ENCODE results near the gene PIP5K1A.

Gene PIP5K1A

DNA sequence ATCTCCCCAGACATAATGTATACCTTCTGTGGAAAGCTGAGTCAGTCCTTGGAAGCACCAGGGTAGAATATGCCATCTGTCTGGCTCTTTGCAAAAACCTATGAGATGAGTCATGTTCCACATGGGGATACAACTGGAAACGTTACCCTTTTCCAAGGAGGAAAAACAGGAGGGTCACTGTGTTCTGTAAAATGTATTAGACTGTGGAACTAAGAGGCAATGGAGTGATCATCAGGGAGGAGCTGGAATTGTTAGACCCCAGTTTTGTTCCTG is 40.1 kb downstream of the PIP5K1A start:
- DNase-seq (ENCODE audit: extremely low read depth, low read depth): peak; percentile 73

DNA sequence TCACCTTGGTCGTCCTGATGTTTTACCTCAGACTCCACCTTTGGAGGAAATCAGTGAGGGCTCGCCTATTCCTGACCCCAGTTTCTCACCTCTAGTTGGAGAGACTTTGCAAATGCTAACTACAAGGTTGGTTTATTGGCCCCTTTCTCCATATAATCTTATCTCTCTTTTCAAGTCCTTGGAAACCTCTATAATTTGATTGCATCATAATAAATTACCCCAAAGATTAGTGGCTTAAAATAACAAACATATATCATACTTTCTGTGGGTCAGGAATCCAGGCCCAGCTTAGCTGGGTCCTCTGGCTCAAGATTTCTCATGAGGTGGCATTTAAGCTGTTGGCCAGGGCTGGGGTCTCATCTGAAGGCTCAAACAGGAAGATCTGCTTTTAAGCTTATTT is 44.1 kb downstream of the PIP5K1A start:
- DNase-seq (ENCODE audit: extremely low read depth, low read depth): no peak
- TF ChIP-seq, protein P1, sequence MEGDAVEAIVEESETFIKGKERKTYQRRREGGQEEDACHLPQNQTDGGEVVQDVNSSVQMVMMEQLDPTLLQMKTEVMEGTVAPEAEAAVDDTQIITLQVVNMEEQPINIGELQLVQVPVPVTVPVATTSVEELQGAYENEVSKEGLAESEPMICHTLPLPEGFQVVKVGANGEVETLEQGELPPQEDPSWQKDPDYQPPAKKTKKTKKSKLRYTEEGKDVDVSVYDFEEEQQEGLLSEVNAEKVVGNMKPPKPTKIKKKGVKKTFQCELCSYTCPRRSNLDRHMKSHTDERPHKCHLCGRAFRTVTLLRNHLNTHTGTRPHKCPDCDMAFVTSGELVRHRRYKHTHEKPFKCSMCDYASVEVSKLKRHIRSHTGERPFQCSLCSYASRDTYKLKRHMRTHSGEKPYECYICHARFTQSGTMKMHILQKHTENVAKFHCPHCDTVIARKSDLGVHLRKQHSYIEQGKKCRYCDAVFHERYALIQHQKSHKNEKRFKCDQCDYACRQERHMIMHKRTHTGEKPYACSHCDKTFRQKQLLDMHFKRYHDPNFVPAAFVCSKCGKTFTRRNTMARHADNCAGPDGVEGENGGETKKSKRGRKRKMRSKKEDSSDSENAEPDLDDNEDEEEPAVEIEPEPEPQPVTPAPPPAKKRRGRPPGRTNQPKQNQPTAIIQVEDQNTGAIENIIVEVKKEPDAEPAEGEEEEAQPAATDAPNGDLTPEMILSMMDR (IDR thresholded peaks at IDR 0.05; ENCODE audit: low read depth, low read length): no peak

More for the DNA sequence above, 40.1 kb downstream of the PIP5K1A start:
- TF ChIP-seq, protein P1 (IDR thresholded peaks at IDR 0.05; ENCODE audit: low read depth, low read length): no peak

DNA sequence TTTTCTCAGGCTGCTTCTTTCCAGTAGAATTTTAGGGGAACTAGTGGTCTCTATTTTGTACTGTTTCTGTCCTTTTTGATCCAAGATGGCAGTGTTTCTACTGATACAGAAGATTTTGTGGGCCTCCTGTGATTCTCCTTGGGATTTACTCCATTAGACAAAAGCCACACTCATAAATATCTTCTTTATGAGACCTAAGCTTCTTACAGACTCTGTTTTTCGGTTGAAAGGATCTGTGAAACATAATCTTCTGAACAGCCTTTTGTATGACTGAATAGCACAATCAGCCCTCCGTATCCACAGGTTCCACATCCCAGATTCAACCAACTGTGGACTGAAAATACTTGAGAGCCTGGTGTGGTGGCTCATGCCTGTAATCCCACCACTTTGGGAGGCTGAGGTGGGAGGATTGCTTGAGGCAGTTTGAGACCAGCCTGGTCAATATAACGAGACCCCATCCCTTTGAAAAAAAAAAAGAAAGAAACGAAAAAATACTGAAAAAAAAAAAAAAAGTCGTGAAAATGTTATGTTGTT is 45.4 kb downstream of the PIP5K1A start:
- TF ChIP-seq, protein P1 (IDR thresholded peaks at IDR 0.05; ENCODE audit: low read depth, low read length): no peak

DNA sequence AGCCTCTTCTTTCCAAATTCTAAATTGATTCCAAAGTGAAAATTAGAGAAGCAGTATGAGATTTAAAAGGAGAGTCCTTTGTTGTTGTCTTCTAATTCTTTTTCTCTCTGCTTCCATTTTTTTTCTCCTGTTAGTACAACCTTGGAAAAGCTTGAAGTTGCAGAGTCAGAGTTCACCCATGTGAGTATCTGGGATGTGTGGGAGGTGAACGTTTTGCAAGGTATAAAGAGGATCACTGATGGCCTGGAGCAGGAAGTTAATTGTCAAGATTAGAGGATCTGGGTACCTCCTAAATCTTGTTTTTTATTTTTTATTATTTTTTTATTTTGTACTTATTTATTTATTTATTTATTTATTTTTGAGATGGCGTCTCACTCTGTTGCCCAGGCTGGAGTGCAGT is 48.4 kb downstream of the PIP5K1A start:
- TF ChIP-seq, protein P1 (IDR thresholded peaks at IDR 0.05; ENCODE audit: low read depth, low read length): no peak
- no peak for DNase-seq (ENCODE audit: extremely low read depth, low read depth)

More for the DNA sequence above, 45.4 kb downstream of the PIP5K1A start:
- no peak for DNase-seq (ENCODE audit: extremely low read depth, low read depth)

DNA sequence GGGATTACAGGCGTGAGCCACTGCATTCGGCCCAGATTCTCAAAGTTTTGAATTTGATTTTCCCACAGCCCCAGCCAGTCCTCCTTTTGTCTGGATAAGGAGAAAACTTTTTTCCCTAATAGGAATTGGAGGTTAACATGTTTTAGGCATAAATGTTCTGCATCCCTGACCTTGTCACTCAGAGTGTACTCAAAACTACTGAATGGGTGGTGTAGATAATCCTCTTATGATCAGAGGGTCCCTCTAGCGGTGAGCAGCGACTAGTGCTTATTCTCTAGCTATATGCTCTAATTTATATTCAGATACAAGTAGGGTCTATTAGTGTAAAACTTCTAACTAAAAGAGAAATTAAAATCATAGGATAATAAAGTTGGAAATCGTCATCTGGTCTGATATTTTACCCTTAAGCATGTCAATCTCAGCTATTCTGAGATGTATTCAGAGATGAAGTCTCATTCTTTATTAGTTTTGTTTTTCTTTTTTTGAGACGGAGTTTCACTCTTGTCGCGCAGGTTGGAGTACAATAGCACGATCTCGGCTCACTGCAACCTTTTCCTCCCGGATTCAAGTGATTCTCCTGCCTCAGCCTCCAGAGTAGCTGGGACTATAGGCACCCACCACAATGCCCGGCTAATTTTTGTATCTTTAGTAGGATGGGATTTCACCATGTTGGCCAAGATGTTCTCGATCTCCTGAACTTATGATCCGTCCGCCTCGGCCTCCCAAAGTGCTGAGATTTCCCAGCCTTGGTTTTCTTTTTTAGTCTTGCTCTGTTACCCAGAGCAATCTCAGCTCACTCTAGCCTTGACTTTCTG is 53.5 kb downstream of the PIP5K1A start:
- TF ChIP-seq, protein P1 (IDR thresholded peaks at IDR 0.05; ENCODE audit: low read depth, low read length): peak; percentile 88
- peak; percentile 60 for DNase-seq (ENCODE audit: extremely low read depth, low read depth)

DNA sequence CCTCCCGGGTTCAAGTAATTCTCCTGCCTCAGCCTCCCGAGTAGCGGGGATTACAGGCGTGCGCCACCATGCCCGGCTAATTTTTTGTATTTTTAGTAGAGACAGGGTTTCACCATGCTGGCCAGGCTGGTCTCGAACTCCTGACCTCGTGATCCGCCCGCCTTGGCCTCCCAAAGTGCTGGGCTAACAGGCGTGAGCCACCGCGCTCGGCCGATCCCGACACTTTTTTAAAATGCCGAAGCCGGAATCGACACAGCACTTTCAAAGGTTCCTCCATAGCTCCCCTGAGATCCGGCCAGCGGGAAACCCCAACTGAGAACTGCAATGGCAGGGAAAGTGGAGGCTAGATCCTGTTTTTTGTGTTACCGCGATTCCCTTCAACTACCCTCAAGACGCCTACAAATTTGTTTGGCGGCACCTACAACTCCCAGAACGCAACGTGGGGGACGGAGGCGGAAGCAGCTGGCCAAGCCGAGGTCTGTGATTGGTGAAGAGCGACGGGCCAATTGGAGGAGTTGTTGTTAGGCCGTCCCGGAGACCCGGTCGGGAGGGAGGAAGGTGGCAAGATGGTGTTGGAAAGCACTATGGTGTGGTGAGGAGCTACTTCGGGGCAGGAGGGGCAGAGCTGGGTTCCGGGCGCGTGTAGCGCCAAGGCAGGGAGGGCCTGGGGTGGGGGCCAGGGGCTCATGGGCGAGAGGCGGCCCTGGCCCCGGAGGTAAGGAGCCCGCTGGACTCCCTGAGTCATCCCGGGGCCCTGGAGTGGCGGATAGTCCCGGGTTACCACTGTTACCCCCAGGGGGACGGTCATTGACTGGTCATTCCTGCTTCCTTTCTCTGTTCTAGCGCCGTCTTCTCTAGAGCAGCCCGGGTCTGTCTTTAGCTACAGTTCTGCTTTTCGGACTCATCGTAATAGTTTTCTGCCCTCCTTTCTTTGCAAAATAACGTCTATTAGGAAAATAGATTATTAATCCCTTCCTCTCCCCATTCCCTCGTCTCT is 56.2 kb downstream of the PIP5K1A start, which contains the start of gene PSMD4:
PSMD4 (plus strand) TSS at position 518 of the 997 bp plus-strand sequence; CDS start at position 567, 49 bp downstream.
- TF ChIP-seq, protein P1 (IDR thresholded peaks at IDR 0.05; ENCODE audit: low read depth, low read length): no peak
- peak; percentile 92 for DNase-seq (ENCODE audit: extremely low read depth, low read depth)
